ENCODE data around the gene CDK2AP2. TPM values are rescaled to one million over a fixed set of nuclear protein-coding genes. Genes with fewer than 3 reads are reported as not detected.

The CDK2AP2 gene
- total and polyA plus RNA-seq, 2 donors (not counting 1 experiment from before 2014, with no cell fraction given), result 62.7 to 112 TPM

- Histone ChIP-seq H4K20me1 (ENCODE audit: control insufficient read depth, insufficient read depth, low read length, poor library complexity, severe bottlenecking) (peaks cover 22% of the 10 kb centered on the region), H3K27ac (ENCODE audit: low read length in 2 of 2) (no peak overlapping the region), H3K4me1 (ENCODE audit: control insufficient read depth in 2 of 2, insufficient read depth in 2 of 2, low read length in 2 of 2) (peaks cover 29 to 34% of the 10 kb centered on the region in 2 donors), H3K9ac (ENCODE audit: low read length) (no peak overlapping the region), H2AFZ (ENCODE audit: insufficient read depth, low read depth, low read length, poor library complexity, severe bottlenecking) (no peak overlapping the region), H3K4me2 (replicated peaks; ENCODE audit: low read depth, low read length, poor library complexity, severe bottlenecking) (no peak overlapping the region), H3K79me2 (ENCODE audit: control insufficient read depth, insufficient read depth, low read length) (peaks cover 8% of the 10 kb centered on the region), H3K4me3 (ENCODE audit: control extremely low read depth in 1 of 5, extremely low read depth in 1 of 5, insufficient read depth in 1 of 5, low read depth in 2 of 5, low read length in 4 of 5) (no peak overlapping the region), H3K9me3 (ENCODE audit: control extremely low read depth in 1 of 3, control insufficient read depth in 2 of 3, insufficient read depth in 1 of 3, low read length in 2 of 3) (no peaks in the 10 kb centered on the region), H3K27me3 (replicated peaks in 1 of 4; ENCODE audit: control extremely low read depth in 1 of 4, control insufficient read depth in 3 of 4, insufficient read depth in 4 of 4, low read length in 3 of 4) (peaks cover 0 to 16% (median 4%) of the 10 kb centered on the region in 4 experiments), H3K36me3 (replicated peaks in 1 of 2; ENCODE audit: control extremely low read depth in 1 of 2, control insufficient read depth in 1 of 2, extremely low read depth in 1 of 2, insufficient read depth in 2 of 2, low read length in 1 of 2) (peaks cover 0 to 8% of the 10 kb centered on the region in 2 experiments)
- peaks cover 28% of the 10 kb centered on the region for H3K4me1 Mint-ChIP-seq
- no peaks in the 10 kb centered on the region for H3K9me3 Mint-ChIP-seq (ENCODE audit: insufficient read depth)
- intact Hi-C loops (cut with micrococcal nuclease), result no loop called here
- no peak for ATAC-seq (ENCODE audit: low read depth)
- ChIA-PET CTCF (no interaction called here), POLR2A (interaction anchor here (0.7 kb wide), 1 partner anchor 119 kb away, joined by 5 read pairs; no protein-coding TSS in a partner anchor)
- peaks cover 16% of the 10 kb centered on the region for H3K27me3 Mint-ChIP-seq
- H3K27ac Mint-ChIP-seq, result no peak overlapping the region
- peak overlapping the region; percentile 92 for H3K4me3 Mint-ChIP-seq
- TF ChIP-seq CTCF (IDR thresholded peaks at IDR 0.05), result no peak
- TF ChIP-seq EZH2 (IDR thresholded peaks at IDR 0.05; ENCODE audit: borderline replicate concordance, insufficient read depth, low read depth, low read length, poor library complexity, severe bottlenecking), result no peak
- DNase-seq, result no peak
- no CpG with 5 or more reads among the region's 3 CpGs for WGBS (ENCODE audit: insufficient coverage)
These were observed 2.0 kb upstream of the CDK2AP2 start for GRCh38 chr11:67510023-67510345.

DNA sequence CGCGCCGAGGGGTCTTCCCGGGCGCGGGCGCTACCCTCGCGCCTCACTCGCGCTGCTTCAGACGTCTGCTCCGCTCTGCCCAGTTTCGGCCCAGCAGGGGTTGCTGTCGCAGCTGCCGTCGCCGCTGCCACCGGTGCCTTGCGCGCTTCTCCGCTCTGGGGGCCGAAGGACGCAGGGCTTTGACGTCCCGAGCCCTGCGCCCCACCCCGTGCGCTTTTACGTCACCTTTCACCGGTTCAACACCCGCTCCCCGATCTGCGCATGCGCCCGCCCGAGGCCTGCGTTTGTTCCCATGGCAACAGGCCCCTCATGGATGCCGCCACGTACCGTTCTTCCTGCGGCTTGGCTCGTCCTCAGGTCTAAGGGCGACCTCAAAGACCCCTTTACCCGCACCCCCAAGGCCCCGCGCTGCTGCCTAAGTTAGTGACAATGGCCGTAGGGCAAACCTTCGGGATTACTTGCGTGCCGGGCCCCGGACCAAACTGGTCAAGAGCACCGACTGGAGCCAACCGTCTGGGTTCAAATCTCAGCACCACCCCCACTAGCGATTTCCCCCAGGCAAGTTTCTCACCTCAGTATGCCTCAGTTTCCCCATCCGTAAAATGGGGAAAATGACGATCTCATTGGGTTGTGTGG is 642 bp upstream of the CDK2AP2 start:
- Histone ChIP-seq H3K4me3 (ENCODE audit: control extremely low read depth in 1 of 5, extremely low read depth in 1 of 5, insufficient read depth in 1 of 5, low read depth in 2 of 5, low read length in 4 of 5) (peak overlapping the region; percentile 44 to 88 (median 79)), H3K36me3 (replicated peaks in 1 of 2; ENCODE audit: control extremely low read depth in 1 of 2, control insufficient read depth in 1 of 2, extremely low read depth in 1 of 2, insufficient read depth in 2 of 2, low read length in 1 of 2) (peaks cover 0 to 10% of the 10 kb centered on the region in 2 experiments), H3K27ac (ENCODE audit: low read length in 2 of 2) (peak overlapping the region; percentile 84 to 98), H3K79me2 (ENCODE audit: control insufficient read depth, insufficient read depth, low read length) (peaks cover 19% of the 10 kb centered on the region), H2AFZ (ENCODE audit: insufficient read depth, low read depth, low read length, poor library complexity, severe bottlenecking) (peak overlapping the region; percentile 91), H3K9ac (ENCODE audit: low read length) (peak overlapping the region; percentile 89), H3K9me3 (ENCODE audit: control extremely low read depth in 1 of 3, control insufficient read depth in 2 of 3, insufficient read depth in 1 of 3, low read length in 2 of 3) (no peaks in the 10 kb centered on the region), H4K20me1 (ENCODE audit: control insufficient read depth, insufficient read depth, low read length, poor library complexity, severe bottlenecking) (peaks cover 34% of the 10 kb centered on the region), H3K4me2 (replicated peaks; ENCODE audit: low read depth, low read length, poor library complexity, severe bottlenecking) (peak overlapping the region; percentile 97), H3K27me3 (replicated peaks in 1 of 4; ENCODE audit: control extremely low read depth in 1 of 4, control insufficient read depth in 3 of 4, insufficient read depth in 4 of 4, low read length in 3 of 4) (peaks cover 0 to 16% (median 4%) of the 10 kb centered on the region in 4 experiments), H3K4me1 (ENCODE audit: control insufficient read depth in 2 of 2, insufficient read depth in 2 of 2, low read length in 2 of 2) (peaks cover 33 to 41% of the 10 kb centered on the region in 2 donors)
- ATAC-seq (ENCODE audit: low read depth) (peak; percentile 37), DNase-seq (peak; percentile 100)
- TF ChIP-seq EZH2 (IDR thresholded peaks at IDR 0.05; ENCODE audit: borderline replicate concordance, insufficient read depth, low read depth, low read length, poor library complexity, severe bottlenecking) (no peak), CTCF (IDR thresholded peaks at IDR 0.05) (no peak)
- no peaks in the 10 kb centered on the region for H3K9me3 Mint-ChIP-seq (ENCODE audit: insufficient read depth)
- peak overlapping the region; percentile 92 for H3K4me3 Mint-ChIP-seq
- peak overlapping the region; percentile 95 for H3K27ac Mint-ChIP-seq
- peaks cover 37% of the 10 kb centered on the region for H3K4me1 Mint-ChIP-seq
- WGBS (ENCODE audit: insufficient coverage), result 2% methylated on average over 54 of the region's 57 CpGs
- intact Hi-C loops (cut with micrococcal nuclease), result loop anchor here (1.0 to 5.0 kb wide), 7 partner anchors 25 to 266 kb away; partner anchors contain the start of genes AIP, GRK2, NDUFV1 and POLD4
- ChIA-PET POLR2A (interaction anchor here (1.2 to 1.6 kb wide), 3 partner anchors 105 to 155 kb away, joined by 5 to 10 read pairs (median 7); partner anchors contain the start of genes POLD4, PPP1CA and TBC1D10C), CTCF (interaction anchor here (0.8 to 1.5 kb wide), 6 partner anchors 39 to 155 kb away, joined by 3 to 7 read pairs (median 4); partner anchors contain the start of genes GSTP1, PPP1CA and RAD9A)
- peaks cover 10% of the 10 kb centered on the region for H3K27me3 Mint-ChIP-seq
